ENCODE data around the gene TXNDC16. TPM values are rescaled to one million over a fixed set of nuclear protein-coding genes. Genes with fewer than 3 reads are reported as not detected.

The TXNDC16 gene, protein sequence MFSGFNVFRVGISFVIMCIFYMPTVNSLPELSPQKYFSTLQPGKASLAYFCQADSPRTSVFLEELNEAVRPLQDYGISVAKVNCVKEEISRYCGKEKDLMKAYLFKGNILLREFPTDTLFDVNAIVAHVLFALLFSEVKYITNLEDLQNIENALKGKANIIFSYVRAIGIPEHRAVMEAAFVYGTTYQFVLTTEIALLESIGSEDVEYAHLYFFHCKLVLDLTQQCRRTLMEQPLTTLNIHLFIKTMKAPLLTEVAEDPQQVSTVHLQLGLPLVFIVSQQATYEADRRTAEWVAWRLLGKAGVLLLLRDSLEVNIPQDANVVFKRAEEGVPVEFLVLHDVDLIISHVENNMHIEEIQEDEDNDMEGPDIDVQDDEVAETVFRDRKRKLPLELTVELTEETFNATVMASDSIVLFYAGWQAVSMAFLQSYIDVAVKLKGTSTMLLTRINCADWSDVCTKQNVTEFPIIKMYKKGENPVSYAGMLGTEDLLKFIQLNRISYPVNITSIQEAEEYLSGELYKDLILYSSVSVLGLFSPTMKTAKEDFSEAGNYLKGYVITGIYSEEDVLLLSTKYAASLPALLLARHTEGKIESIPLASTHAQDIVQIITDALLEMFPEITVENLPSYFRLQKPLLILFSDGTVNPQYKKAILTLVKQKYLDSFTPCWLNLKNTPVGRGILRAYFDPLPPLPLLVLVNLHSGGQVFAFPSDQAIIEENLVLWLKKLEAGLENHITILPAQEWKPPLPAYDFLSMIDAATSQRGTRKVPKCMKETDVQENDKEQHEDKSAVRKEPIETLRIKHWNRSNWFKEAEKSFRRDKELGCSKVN
- total RNA-seq = 1 to 10 TPM; 6.2 TPM
- polyA plus RNA-seq (ENCODE audit: insufficient read length in 6 of 6) = 10 to 100 TPM; 13.2 to 22.0 (median 17.9) TPM
- long read RNA-seq, donor 1, partial matches to known transcripts = 6 of 6 reads
- long read RNA-seq, donor 1, other reads (novel, unspliced or antisense) = 0 of 6 reads
- long read RNA-seq, donor 2, full-length matches to known transcripts = 1 of 1 reads
- long read RNA-seq, donor 2, partial matches to known transcripts = 0 of 1 reads
- long read RNA-seq, donor 2, other reads (novel, unspliced or antisense) = 0 of 1 reads
- long read RNA-seq, donor 3, full-length matches to known transcripts = 2 of 2 reads
- long read RNA-seq, donor 3, partial matches to known transcripts = 0 of 2 reads
- long read RNA-seq, donor 3, other reads (novel, unspliced or antisense) = 0 of 2 reads
- long read RNA-seq, donor 4 = 0 reads
- long read RNA-seq, donor 5, full-length matches to known transcripts = 5 of 11 reads
- long read RNA-seq, donor 5, partial matches to known transcripts = 6 of 11 reads
- long read RNA-seq, donor 5, other reads (novel, unspliced or antisense) = 0 of 11 reads
- long read RNA-seq, donor 6, full-length matches to known transcripts = 2 of 2 reads
- long read RNA-seq, donor 6, partial matches to known transcripts = 0 of 2 reads
- long read RNA-seq, donor 6, other reads (novel, unspliced or antisense) = 0 of 2 reads
- long read RNA-seq, donor 7, full-length matches to known transcripts = 2 of 2 reads
- long read RNA-seq, donor 7, partial matches to known transcripts = 0 of 2 reads
- long read RNA-seq, donor 7, other reads (novel, unspliced or antisense) = 0 of 2 reads
- long read RNA-seq, donor 8 = 0 reads
- long read RNA-seq, donor 9 = 0 reads
- long read RNA-seq, donor 10, partial matches to known transcripts = 1 of 1 reads
- long read RNA-seq, donor 10, other reads (novel, unspliced or antisense) = 0 of 1 reads
- long read RNA-seq, donor 11, partial matches to known transcripts = 9 of 9 reads
- long read RNA-seq, donor 11, other reads (novel, unspliced or antisense) = 0 of 9 reads
- long read RNA-seq, donor 12, full-length matches to known transcripts = 1 of 1 reads
- long read RNA-seq, donor 12, partial matches to known transcripts = 0 of 1 reads
- long read RNA-seq, donor 12, other reads (novel, unspliced or antisense) = 0 of 1 reads

DNA sequence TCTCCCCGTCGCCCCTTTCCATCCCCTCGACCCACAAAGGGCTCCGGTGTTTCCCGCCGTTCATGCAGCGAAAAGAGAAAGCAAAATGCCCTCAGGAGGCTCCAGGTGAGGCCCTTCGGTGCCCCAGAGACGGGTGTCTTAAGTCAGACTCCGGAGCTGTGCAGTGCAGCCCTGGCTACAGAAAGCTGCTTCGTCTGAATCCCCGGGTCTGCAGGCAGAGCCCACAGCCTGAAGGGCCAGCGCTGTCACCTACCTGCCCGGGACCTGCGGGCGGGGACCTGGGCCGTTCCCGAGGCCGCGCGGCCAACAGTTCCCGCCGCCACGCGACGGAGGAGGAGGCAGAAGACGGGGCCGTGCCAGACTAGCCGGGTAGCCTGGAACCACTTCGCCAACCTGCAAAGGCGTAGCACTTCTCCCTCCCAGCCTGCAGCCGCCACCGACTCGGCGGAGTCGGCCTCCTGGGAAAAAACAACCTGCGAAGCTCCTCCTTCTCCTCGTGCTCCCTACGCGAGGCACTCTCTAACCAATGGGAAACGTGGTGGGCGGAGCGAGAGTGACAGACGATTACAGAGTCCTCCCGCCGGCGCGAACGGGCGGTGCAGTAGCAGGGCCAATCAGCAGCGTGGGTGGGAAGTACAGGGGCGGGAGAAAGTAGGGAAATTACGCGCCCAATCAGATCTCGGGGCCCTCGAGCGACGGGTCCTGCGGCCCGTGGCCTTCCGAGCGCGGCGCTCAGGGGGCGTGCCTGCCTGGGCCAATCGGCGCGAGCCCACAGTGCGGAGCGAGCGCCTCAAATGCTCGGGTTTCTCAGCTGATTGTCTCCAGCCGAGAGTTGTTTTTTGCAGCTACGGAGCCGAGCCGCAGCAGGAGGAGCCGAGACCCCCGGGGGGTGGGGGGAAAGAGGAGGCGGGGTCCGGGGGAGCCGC, at the start of gene TXNDC16, which contains the start of gene GPR137C:
Gene TXNDC16 (minus strand): TSS at position 443 of the 926 bp plus-strand sequence. CDS start 8,948 bp downstream, outside the sequence.
Gene GPR137C (plus strand): TSS at position 774 of the 926 bp plus-strand sequence. CDS start 312 bp downstream, outside the sequence.
- DNase-seq = peak; percentile 97 to 100 (median 100)
- peak; percentile 97 for ATAC-seq
- Histone ChIP-seq H3K4me3 (peak within 1 kb of the TSS; percentile 79 to 96), H3K36me3 (no peaks in the 10 kb centered on the region), H3K4me1 (peaks cover 0 to 29% of the 10 kb centered on the region in 2 donors), H3K27ac (peak within 1 kb of the TSS; percentile 87), H3K27me3 (no peaks in the 10 kb centered on the region), H3K9me3 (no peaks in the 10 kb centered on the region)
- TF ChIP-seq, protein P1, sequence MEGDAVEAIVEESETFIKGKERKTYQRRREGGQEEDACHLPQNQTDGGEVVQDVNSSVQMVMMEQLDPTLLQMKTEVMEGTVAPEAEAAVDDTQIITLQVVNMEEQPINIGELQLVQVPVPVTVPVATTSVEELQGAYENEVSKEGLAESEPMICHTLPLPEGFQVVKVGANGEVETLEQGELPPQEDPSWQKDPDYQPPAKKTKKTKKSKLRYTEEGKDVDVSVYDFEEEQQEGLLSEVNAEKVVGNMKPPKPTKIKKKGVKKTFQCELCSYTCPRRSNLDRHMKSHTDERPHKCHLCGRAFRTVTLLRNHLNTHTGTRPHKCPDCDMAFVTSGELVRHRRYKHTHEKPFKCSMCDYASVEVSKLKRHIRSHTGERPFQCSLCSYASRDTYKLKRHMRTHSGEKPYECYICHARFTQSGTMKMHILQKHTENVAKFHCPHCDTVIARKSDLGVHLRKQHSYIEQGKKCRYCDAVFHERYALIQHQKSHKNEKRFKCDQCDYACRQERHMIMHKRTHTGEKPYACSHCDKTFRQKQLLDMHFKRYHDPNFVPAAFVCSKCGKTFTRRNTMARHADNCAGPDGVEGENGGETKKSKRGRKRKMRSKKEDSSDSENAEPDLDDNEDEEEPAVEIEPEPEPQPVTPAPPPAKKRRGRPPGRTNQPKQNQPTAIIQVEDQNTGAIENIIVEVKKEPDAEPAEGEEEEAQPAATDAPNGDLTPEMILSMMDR (IDR thresholded peaks at IDR 0.05) = peak in 1 of 2 donors; percentile 11
- intact Hi-C loops (cut with DNase I) = no loop called here

DNA sequence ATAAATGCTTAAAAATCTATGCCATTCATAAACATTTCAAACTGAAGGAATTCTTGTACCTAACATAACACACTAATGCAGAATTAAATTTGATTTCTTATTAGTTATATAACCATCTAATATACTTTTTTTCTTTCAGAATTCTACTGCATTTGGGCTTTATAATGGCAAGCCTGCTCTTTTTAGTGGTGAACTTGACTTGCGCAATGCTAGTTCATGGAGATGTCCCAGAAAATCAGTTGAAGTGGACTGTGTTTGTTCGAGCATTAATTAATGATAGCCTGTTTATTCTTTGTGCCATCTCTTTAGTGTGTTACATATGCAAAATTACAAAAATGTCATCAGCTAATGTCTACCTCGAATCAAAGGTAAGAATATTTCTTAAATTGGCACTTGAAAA, 47.7 kb upstream of the TXNDC16 start:
- ATAC-seq (no peak), DNase-seq (no peak)
- intact Hi-C loops (cut with DNase I) = no loop called here
- Histone ChIP-seq H3K27ac (no peak overlapping the region), H3K4me3 (no peak overlapping the region), H3K9me3 (peaks cover 0 to 7% of the 10 kb centered on the region in 2 donors), H3K36me3 (no peaks in the 10 kb centered on the region), H3K4me1 (no peaks in the 10 kb centered on the region), H3K27me3 (no peaks in the 10 kb centered on the region)
- TF ChIP-seq, protein P1 (IDR thresholded peaks at IDR 0.05) = no peak

DNA sequence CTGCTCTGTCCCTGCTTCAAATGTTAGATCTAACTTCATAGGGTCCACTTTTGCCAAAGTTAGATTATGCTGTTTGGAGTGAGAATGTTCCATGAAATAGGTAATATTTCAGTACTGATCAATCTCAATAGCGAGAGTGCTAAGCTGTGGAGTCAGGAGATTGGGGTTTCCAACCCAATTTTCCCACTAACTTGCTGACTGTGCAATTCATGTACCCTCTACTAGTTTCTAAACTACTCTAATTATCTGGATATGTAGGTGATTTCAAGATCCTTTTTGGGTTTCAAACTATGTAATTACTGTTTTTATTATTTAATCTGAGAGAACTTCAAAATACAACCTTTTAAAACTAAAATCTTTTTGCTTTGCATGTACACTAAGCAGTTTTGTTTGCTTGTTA, 46.3 kb upstream of the TXNDC16 start:
- no peaks in the 10 kb centered on the region for H3K27me3 ChIP-seq
- no peak for DNase-seq
- no peak for ATAC-seq
- TF ChIP-seq, protein P1 (IDR thresholded peaks at IDR 0.05) = no peak
- no peaks in the 10 kb centered on the region for H3K9me3 ChIP-seq
- no peaks in the 10 kb centered on the region for H3K36me3 ChIP-seq
- H3K4me3 ChIP-seq = no peak overlapping the region
- intact Hi-C loops (cut with DNase I) = no loop called here
- no peaks in the 10 kb centered on the region for H3K4me1 ChIP-seq
- no peak overlapping the region for H3K27ac ChIP-seq

Data from left lung (tissue), 14 donors.